ENCODE measurements around the gene SGK1. TPM values are rescaled to one million over a fixed set of nuclear protein-coding genes. Genes with fewer than 3 reads are reported as not detected.

Gene SGK1
- total RNA-seq, 1 experiment from 2014 or later: 42.6 TPM

DNA sequence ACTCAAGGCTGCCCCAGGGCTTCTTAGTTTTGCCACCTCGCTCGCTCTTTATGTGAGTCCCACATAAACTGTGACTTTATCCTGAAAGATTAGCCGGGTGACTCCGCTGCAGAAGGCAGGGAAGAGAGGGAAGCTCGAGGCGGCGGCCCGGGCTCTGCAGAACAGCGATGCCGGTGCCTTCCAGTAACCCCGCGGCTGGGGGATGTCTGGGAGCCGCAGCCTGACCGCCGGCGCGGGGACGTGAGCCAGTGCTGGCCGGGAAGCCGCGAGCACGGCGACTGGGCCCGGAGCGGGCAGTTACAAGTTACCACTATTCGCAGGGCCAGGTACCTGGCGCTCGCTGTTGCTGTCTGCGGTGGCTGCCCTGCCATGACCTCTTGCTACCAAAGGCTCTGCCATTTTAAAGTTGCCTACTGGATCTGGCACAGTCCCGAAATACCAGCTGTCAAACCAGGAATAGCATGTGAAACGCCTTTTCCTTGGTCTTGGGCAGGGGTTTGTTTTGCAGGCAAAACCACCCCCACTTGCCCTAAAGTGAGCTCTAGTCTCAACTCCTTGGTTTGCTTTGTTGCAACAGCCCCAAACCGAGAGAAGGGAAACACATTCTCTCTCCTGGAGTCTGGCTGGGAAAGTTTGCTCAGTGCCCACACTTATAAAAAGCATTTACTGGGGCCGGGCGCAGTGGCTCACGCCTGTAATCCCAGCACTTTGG, 141.5 kb downstream of the SGK1 start:
- H3K36me3 Mint-ChIP-seq (ENCODE audit: insufficient read depth, unreplicated experiment): peaks cover 51% of the 10 kb centered on the region
- Histone ChIP-seq H3K9me3 (no peaks in the 10 kb centered on the region), H3K36me3 (ENCODE audit: control insufficient read depth, insufficient read depth, low read length) (peaks cover 1% of the 10 kb centered on the region), H3K27me3 (replicated peaks; ENCODE audit: control insufficient read depth, insufficient read depth, low read length) (no peaks in the 10 kb centered on the region), H3K4me3 (ENCODE audit: low read depth, low read length) (peak overlapping the region; percentile 56), H3K4me1 (peaks cover 16% of the 10 kb centered on the region)
- BruUV-seq (replicated peaks): no TSS peak
- ChIA-PET POLR2A (interaction anchor here (0.6 to 0.7 kb wide), 2 partner anchors 266 to 677 kb away, joined by 3 to 4 read pairs; no protein-coding TSS in a partner anchor), CTCF (interaction anchor here (1.0 kb wide), 1 partner anchor 22 kb away, joined by 3 read pairs; no protein-coding TSS in a partner anchor)
- TF ChIP-seq CTCF (IDR thresholded peaks at IDR 0.05; ENCODE audit: insufficient read depth in 1 of 2, low read depth in 1 of 2, low read length in 1 of 2, severe bottlenecking in 1 of 2, unreplicated experiment in 1 of 2): no peak
- H3K27me3 Mint-ChIP-seq (ENCODE audit: insufficient read depth, unreplicated experiment): no peaks in the 10 kb centered on the region
- intact Hi-C loops (cut with micrococcal nuclease; ENCODE audit: unreplicated experiment): loop anchor here (1.0 to 10.0 kb wide), 3 partner anchors 226 to 378 kb away; no protein-coding TSS in a partner anchor
- peak in 1 of 2 experiments; percentile 41 for DNase-seq
- no peaks in the 10 kb centered on the region for H3K9me3 Mint-ChIP-seq (ENCODE audit: unreplicated experiment)
- H3K4me3 Mint-ChIP-seq (ENCODE audit: unreplicated experiment): peak overlapping the region; percentile 86
- H3K4me1 Mint-ChIP-seq (ENCODE audit: low read depth, unreplicated experiment): no peaks in the 10 kb centered on the region
- H3K27ac Mint-ChIP-seq (ENCODE audit: unreplicated experiment): peak overlapping the region; percentile 85

GRCh38 chr6:134175532-134176263, 142.2 kb downstream of the SGK1 start:
- TF ChIP-seq CTCF (IDR thresholded peaks at IDR 0.05; ENCODE audit: insufficient read depth in 1 of 2, low read depth in 1 of 2, low read length in 1 of 2, severe bottlenecking in 1 of 2, unreplicated experiment in 1 of 2): no peak
- Histone ChIP-seq H3K27me3 (replicated peaks; ENCODE audit: control insufficient read depth, insufficient read depth, low read length) (no peaks in the 10 kb centered on the region), H3K9me3 (no peaks in the 10 kb centered on the region), H3K4me3 (ENCODE audit: low read depth, low read length) (peak overlapping the region; percentile 56), H3K36me3 (ENCODE audit: control insufficient read depth, insufficient read depth, low read length) (peaks cover 1% of the 10 kb centered on the region), H3K4me1 (peaks cover 11% of the 10 kb centered on the region)
- intact Hi-C loops (cut with micrococcal nuclease; ENCODE audit: unreplicated experiment): loop anchor here (1.0 to 10.0 kb wide), 3 partner anchors 227 to 379 kb away; no protein-coding TSS in a partner anchor
- ChIA-PET POLR2A (interaction anchor here (0.7 kb wide), 1 partner anchor 267 kb away, joined by 4 read pairs; no protein-coding TSS in a partner anchor), CTCF (interaction anchor here (1.0 kb wide), 1 partner anchor 22 kb away, joined by 3 read pairs; no protein-coding TSS in a partner anchor)
- peak; percentile 66 for DNase-seq
- H3K4me1 Mint-ChIP-seq (ENCODE audit: low read depth, unreplicated experiment): no peaks in the 10 kb centered on the region
- no peaks in the 10 kb centered on the region for H3K27me3 Mint-ChIP-seq (ENCODE audit: insufficient read depth, unreplicated experiment)
- peak overlapping the region; percentile 86 for H3K4me3 Mint-ChIP-seq (ENCODE audit: unreplicated experiment)
- BruUV-seq (replicated peaks): no TSS peak
- no peaks in the 10 kb centered on the region for H3K9me3 Mint-ChIP-seq (ENCODE audit: unreplicated experiment)
- peak overlapping the region; percentile 85 for H3K27ac Mint-ChIP-seq (ENCODE audit: unreplicated experiment)
- H3K36me3 Mint-ChIP-seq (ENCODE audit: insufficient read depth, unreplicated experiment): peaks cover 58% of the 10 kb centered on the region

Data from Caco-2 (cell line).